ENCODE results near the gene ATP4A. TPM values are rescaled to one million over a fixed set of nuclear protein-coding genes. Genes with fewer than 3 reads are reported as not detected.

Gene ATP4A
- polyA plus RNA-seq, 1 experiment: not detected

DNA sequence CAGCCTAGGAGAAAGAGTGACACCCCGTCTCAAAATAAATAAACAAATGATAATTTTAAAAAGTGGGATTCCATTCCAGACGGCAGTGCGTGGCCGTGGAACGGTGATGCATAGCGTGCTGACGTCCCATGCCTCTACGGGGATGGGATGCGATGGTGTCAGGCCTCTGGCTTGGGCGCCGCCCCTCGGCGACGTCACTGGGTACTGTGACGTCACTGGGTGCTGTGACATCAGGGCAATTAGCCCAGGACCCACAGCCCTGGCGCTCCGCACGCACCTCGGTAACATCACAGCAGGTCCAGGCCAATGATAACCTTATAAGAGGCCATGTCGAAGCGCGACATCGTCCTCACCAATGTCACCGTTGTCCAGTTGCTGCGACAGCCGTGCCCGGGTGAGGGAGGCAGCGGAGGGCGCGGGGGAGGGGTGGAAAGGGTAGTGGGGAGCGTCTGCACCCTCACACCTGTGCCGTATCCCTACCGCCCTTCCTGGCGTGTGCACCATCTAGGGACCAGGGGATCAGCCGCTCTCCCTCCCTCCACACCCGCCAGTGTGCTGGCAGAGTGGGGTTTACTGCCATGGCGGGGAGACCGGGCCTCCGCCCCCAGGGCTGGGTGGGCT lies 30.1 kb downstream of the ATP4A start, which contains the start of gene GAPDHS:
GAPDHS (plus strand) TSS at position 256 of the 621 bp plus-strand sequence; CDS start at position 328, 72 bp downstream.
- H3K27me3 ChIP-seq (ENCODE audit: control insufficient read depth, insufficient read depth, low read length): peaks cover 9% of the 10 kb centered on the region

DNA sequence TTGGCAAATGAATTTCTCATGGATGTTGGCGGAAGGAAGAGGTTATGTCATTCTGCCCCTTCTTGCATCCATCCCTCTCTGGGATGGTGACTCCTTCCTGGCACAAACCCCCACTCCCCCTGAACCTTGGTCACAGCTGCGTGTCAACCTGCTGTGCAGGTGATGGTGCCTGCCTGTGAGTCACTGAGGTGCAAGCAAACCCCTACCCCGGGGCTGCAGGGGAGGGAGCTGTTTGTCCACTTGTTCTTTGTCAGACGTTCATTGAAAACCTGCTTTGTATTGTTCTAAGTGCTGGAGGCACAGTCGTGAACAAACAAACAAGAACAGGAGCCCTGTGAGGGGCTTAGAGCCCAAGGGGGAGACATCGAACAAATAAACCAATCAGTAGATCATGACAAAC lies 32.2 kb downstream of the ATP4A start:
- no peak for TF ChIP-seq CTCF (IDR thresholded peaks at IDR 0.05; ENCODE audit: insufficient read depth, low read depth, low read length)
- peaks cover 9% of the 10 kb centered on the region for H3K27me3 ChIP-seq (ENCODE audit: control insufficient read depth, insufficient read depth, low read length)
- no peaks in the 10 kb centered on the region for H3K36me3 ChIP-seq (ENCODE audit: control insufficient read depth, insufficient read depth, low read length)
- ChIA-PET POLR2A (no interaction called here), CTCF (interaction anchor here (0.6 kb wide), 2 partner anchors 21 to 161 kb away, joined by 3 read pairs; no protein-coding TSS in a partner anchor)
- no peak overlapping the region for H3K4me3 ChIP-seq (ENCODE audit: low read depth, low read length)
- no peak for DNase-seq (ENCODE audit: low read depth)

More for the DNA sequence above, 30.1 kb downstream of the ATP4A start, which contains the start of gene GAPDHS:
- CTCF ChIA-PET: interaction anchor here (2.8 kb wide), 1 partner anchor 16 kb away, joined by 9 read pairs; no protein-coding TSS in a partner anchor
- no peak for TF ChIP-seq CTCF (IDR thresholded peaks at IDR 0.05; ENCODE audit: insufficient read depth, low read depth, low read length)
- POLR2A ChIA-PET: no interaction called here
- Histone ChIP-seq H3K4me3 (ENCODE audit: low read depth, low read length) (no peak within 1 kb of the TSS), H3K36me3 (ENCODE audit: control insufficient read depth, insufficient read depth, low read length) (no peaks in the 10 kb centered on the region)
- no peak for DNase-seq (ENCODE audit: low read depth)

GRCh38 chr19:35529241-35530218 lies 33.9 kb downstream of the ATP4A start:
- ChIA-PET POLR2A (no interaction called here), CTCF (interaction anchor here (1.1 to 2.0 kb wide), 3 partner anchors 15 to 19 kb away, joined by 3 to 11 read pairs (median 7); no protein-coding TSS in a partner anchor)
- no peak for DNase-seq (ENCODE audit: low read depth)
- no peaks in the 10 kb centered on the region for H3K36me3 ChIP-seq (ENCODE audit: control insufficient read depth, insufficient read depth, low read length)
- H3K27me3 ChIP-seq (ENCODE audit: control insufficient read depth, insufficient read depth, low read length): peaks cover 14% of the 10 kb centered on the region
- H3K4me3 ChIP-seq (ENCODE audit: low read depth, low read length): no peak overlapping the region
- no peak for TF ChIP-seq CTCF (IDR thresholded peaks at IDR 0.05; ENCODE audit: insufficient read depth, low read depth, low read length)

- TF ChIP-seq CTCF (IDR thresholded peaks at IDR 0.05; ENCODE audit: insufficient read depth, low read depth, low read length): no peak
- Histone ChIP-seq H3K36me3 (ENCODE audit: control insufficient read depth, insufficient read depth, low read length) (no peaks in the 10 kb centered on the region), H3K27me3 (ENCODE audit: control insufficient read depth, insufficient read depth, low read length) (peaks cover 12% of the 10 kb centered on the region), H3K4me3 (ENCODE audit: low read depth, low read length) (no peak within 1 kb of the TSS)
- CTCF ChIA-PET: interaction anchor here (2.0 kb wide), 1 partner anchor 18 kb away, joined by 11 read pairs; no protein-coding TSS in a partner anchor
- POLR2A ChIA-PET: no interaction called here
- DNase-seq (ENCODE audit: low read depth): peak; percentile 18
Observed at GRCh38 chr19:35528218-35529038, 35.0 kb downstream of the ATP4A start, which contains the start of gene SBSN. TSS of gene SBSN (minus strand) at chr19:35528311. CDS start at chr19:35528281, 30 bp downstream.

Data from BJ (cell line).